Large intestine (tissue), 12 donors: ENCODE results near the gene JMJD8. TPM values are rescaled to one million over a fixed set of nuclear protein-coding genes. Genes with fewer than 3 reads are reported as not detected.
A peak's percentile ranks its signal among the peaks of the same experiment; 100 is the strongest.

Source experiments
- DNase-seq, 2 donors: peaks; one replicate each; pipeline versions ENCODE4 v3.0.0 to v3.0.0-alpha.2; 2013
- H3K27ac ChIP-seq: one replicate; pipeline ENCODE4 v1.5.1; 2013; ENCODE audit warnings: low read length
- H3K27me3 ChIP-seq: 2 replicates; pipeline ENCODE4 v1.6.1; 2013; ENCODE audit warnings: low read length; ENCODE audit not compliant: control insufficient read depth, insufficient read depth
- H3K36me3 ChIP-seq: 2 replicates; pipeline ENCODE4 v1.6.1; 2013; ENCODE audit warnings: low read length; ENCODE audit not compliant: control insufficient read depth, insufficient read depth
- H3K4me1 ChIP-seq: one replicate; pipeline ENCODE4 v1.6.1; 2013; ENCODE audit warnings: low read length; ENCODE audit not compliant: control insufficient read depth, insufficient read depth
- H3K4me3 ChIP-seq: one replicate; pipeline ENCODE4 v1.5.1; 2013; ENCODE audit warnings: low read length
- H3K9me3 ChIP-seq: one replicate; pipeline ENCODE4 v1.6.1; 2013; ENCODE audit warnings: mild to moderate bottlenecking, low read depth, low read length, moderate library complexity; ENCODE audit not compliant: control insufficient read depth
- WGBS: methylation state at CpG from one replicate; pipeline ENCODE4 v1.1.5; 2013; ENCODE audit warnings: low lambda C conversion rate; ENCODE audit not compliant: insufficient coverage; 5-methylcytosine and 5-hydroxymethylcytosine counted together
- long read RNA-seq, 11 donors: transcript quantifications; one replicate each; lab custom pipeline, GENCODE V29; 2026
- polyA plus RNA-seq: library from polyadenylated mRNA; unstranded; fragments of 120-200 nt; gene quantifications from one replicate; pipeline ENCODE4 v1.2.1, GENCODE V29; 2013

JMJD8 gene
- polyA plus RNA-seq: 38.9 TPM
- long read RNA-seq, donor 1, transcript JMJD8-201 (9 exons, 2,038 nt): major isoform, 7 of 9 reads
- long read RNA-seq, donor 1, partial matches to known transcripts: 0 of 9 reads
- long read RNA-seq, donor 1, other reads (novel, unspliced or antisense): 0 of 9 reads
- long read RNA-seq, donor 2, transcript JMJD8-201 (9 exons, 2,038 nt): major isoform, 10 of 12 reads
- long read RNA-seq, donor 2, partial matches to known transcripts: 0 of 12 reads
- long read RNA-seq, donor 2, other reads (novel, unspliced or antisense): 0 of 12 reads
- long read RNA-seq, donor 3: 0 reads
- long read RNA-seq, donor 4, partial matches to known transcripts: 0 of 1 reads
- long read RNA-seq, donor 4, other reads (novel, unspliced or antisense): 0 of 1 reads
- long read RNA-seq, donor 5, partial matches to known transcripts: 0 of 10 reads
- long read RNA-seq, donor 5, other reads (novel, unspliced or antisense): 0 of 10 reads
- long read RNA-seq, donor 6, transcript JMJD8-201 (9 exons, 2,038 nt): major isoform, 11 of 16 reads
- long read RNA-seq, donor 6, partial matches to known transcripts: 0 of 16 reads
- long read RNA-seq, donor 6, other reads (novel, unspliced or antisense): 0 of 16 reads
- long read RNA-seq, donor 7, transcript JMJD8-201 (9 exons, 2,038 nt): major isoform, 6 of 9 reads
- long read RNA-seq, donor 7, partial matches to known transcripts: 0 of 9 reads
- long read RNA-seq, donor 7, other reads (novel, unspliced or antisense): 0 of 9 reads
- long read RNA-seq, donor 8, partial matches to known transcripts: 82 of 89 reads
- long read RNA-seq, donor 8, other reads (novel, unspliced or antisense): 0 of 89 reads
- long read RNA-seq, donor 9, transcript JMJD8-201 (9 exons, 2,038 nt): major isoform, 7 of 10 reads
- long read RNA-seq, donor 9, partial matches to known transcripts: 0 of 10 reads
- long read RNA-seq, donor 9, other reads (novel, unspliced or antisense): 0 of 10 reads
- long read RNA-seq, donor 10, partial matches to known transcripts: 0 of 5 reads
- long read RNA-seq, donor 10, other reads (novel, unspliced or antisense): 0 of 5 reads
- long read RNA-seq, donor 11, partial matches to known transcripts: 0 of 5 reads
- long read RNA-seq, donor 11, other reads (novel, unspliced or antisense): 0 of 5 reads

DNA sequence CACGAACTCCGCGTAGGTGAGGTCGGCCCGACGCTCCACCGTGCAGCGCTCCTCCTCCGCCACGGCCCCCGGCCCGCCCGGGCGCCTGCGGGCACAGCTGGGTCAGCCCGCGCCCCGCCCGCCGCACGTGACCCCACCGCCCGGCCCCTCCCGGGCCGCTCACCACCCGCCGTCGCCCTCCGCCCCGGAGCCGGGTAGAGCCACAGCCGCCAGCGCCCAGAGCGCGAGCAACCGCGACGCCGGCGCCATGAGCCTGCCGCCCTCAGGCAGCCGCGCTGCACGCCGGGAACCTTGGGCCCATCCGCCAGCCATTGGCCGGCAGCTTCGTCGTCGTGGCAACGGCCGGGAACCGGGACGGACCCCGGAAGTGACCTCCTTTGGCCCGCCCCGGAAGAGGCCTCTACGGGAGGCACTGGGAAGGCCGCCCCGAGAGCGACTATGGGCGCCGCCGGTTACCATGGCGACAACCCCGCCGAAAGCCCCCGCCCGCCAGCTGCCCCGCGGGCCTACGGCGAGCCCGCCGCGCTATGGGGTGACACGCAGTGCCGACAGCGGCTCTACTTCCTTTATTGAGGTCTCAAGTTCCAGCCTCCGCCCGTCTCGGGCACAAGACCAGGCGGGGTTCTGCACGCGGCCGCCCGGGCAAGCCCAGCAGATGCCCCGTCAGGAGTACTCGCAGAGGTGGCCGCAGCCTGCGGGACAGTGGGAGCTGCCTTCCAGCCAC is at the start of gene JMJD8:
TSS of gene JMJD8 (minus strand) at position 264 of the 724 bp plus-strand sequence. CDS start at position 249, 15 bp downstream.
- Histone ChIP-seq H3K9me3 (peaks cover 12% of the 10 kb centered on the region), H3K4me1 (peaks cover 32% of the 10 kb centered on the region), H3K27ac (peak within 1 kb of the TSS; percentile 47), H3K27me3 (no peaks in the 10 kb centered on the region), H3K36me3 (peaks cover 38% of the 10 kb centered on the region), H3K4me3 (peak within 1 kb of the TSS; percentile 60)
- no CpG with 5 or more reads among the region's 91 CpGs for WGBS
- DNase-seq: peak; percentile 95 to 96

- no peaks in the 10 kb centered on the region for H3K9me3 ChIP-seq
- H3K4me3 ChIP-seq: no peak overlapping the region
- H3K27me3 ChIP-seq: peaks cover under 1% of the 10 kb centered on the region
- no CpG with 5 or more reads among the region's 34 CpGs for WGBS
- DNase-seq: no peak
- peaks cover under 1% of the 10 kb centered on the region for H3K4me1 ChIP-seq
- peaks cover 74% of the 10 kb centered on the region for H3K36me3 ChIP-seq
- no peak overlapping the region for H3K27ac ChIP-seq
Measured at GRCh38 chr16:733382-734207, 49.5 kb upstream of the JMJD8 start.

GRCh38 chr16:732936-733335 is 48.8 kb upstream of the JMJD8 start:
- DNase-seq: no peak
- H3K27ac ChIP-seq: no peak overlapping the region
- peaks cover 73% of the 10 kb centered on the region for H3K36me3 ChIP-seq
- no peak overlapping the region for H3K4me3 ChIP-seq
- H3K9me3 ChIP-seq: no peaks in the 10 kb centered on the region
- H3K4me1 ChIP-seq: peaks cover 3% of the 10 kb centered on the region
- no CpG with 5 or more reads among the region's 13 CpGs for WGBS
- H3K27me3 ChIP-seq: peaks cover 3% of the 10 kb centered on the region

DNA sequence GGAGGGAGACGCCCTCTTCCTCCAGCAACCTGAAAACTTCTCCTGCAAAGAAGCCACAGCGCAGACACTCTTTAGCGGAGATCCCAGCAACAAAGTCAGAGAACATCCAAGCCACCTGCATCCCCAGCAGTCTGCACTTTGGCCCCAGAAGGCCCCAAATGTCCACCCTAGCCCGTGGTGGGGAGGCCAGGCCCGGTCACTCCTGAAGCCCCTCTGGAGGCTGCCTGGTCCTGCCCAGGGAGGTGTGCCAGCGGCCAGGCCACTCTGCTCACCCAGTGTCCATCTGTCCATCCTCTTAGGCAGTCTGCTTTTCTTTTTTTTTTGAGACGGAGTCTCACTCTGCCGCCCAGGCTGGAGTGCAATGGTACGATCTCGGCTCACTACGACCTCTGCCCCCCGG is 48.2 kb upstream of the JMJD8 start:
- Histone ChIP-seq H3K36me3 (peaks cover 67% of the 10 kb centered on the region), H3K4me1 (peaks cover 8% of the 10 kb centered on the region), H3K9me3 (peaks cover 3% of the 10 kb centered on the region), H3K27me3 (peaks cover 6% of the 10 kb centered on the region), H3K27ac (no peak overlapping the region), H3K4me3 (no peak overlapping the region)
- WGBS: no CpG with 5 or more reads among the region's 12 CpGs
- DNase-seq: no peak

DNA sequence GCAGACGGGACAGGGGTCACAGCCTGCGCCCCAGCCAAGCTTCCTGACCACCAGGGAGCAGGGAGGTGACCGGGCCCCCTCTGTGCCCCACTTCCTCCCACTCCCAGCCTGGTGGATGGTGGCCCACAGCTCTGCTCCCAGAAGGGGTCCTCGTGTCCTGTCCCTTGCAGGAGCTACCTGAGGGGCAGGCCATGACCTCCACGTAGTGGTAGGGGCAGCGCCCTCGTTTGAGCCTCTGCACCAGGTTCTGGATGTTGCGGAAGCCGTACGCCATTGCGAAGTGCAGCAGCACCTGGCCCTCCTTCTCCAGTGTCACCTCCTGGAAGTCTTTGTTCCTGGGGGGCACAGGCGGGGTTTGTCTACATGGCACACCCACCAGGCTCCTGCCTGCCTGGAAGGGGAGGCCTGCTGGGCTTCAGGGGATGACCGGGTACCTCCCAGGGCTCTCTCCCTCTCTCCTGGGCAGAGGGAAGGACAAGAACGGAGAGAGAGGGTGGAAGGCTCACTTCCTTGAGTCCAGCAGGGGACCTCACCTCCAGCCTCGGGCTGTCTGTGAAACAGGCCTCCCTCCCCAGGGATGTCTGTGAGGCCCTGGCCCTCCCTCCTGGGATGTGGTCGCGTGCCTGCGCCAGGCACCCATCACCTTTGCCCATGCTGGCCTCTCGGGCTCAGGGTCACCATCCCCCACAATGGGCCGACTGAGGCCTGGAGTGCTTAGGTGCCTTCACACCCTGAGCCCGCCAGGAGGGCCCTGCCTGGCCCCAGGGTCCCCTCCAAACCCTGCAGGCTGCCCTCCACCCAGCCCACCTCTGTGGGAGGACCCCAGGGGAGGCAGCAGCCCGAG is 46.8 kb upstream of the JMJD8 start:
- Histone ChIP-seq H3K4me1 (peaks cover 14% of the 10 kb centered on the region), H3K27me3 (peaks cover 17% of the 10 kb centered on the region), H3K27ac (no peak overlapping the region), H3K9me3 (peaks cover 7% of the 10 kb centered on the region), H3K4me3 (no peak overlapping the region), H3K36me3 (peaks cover 53% of the 10 kb centered on the region)
- no peak for DNase-seq
- no CpG with 5 or more reads among the region's 22 CpGs for WGBS

DNA sequence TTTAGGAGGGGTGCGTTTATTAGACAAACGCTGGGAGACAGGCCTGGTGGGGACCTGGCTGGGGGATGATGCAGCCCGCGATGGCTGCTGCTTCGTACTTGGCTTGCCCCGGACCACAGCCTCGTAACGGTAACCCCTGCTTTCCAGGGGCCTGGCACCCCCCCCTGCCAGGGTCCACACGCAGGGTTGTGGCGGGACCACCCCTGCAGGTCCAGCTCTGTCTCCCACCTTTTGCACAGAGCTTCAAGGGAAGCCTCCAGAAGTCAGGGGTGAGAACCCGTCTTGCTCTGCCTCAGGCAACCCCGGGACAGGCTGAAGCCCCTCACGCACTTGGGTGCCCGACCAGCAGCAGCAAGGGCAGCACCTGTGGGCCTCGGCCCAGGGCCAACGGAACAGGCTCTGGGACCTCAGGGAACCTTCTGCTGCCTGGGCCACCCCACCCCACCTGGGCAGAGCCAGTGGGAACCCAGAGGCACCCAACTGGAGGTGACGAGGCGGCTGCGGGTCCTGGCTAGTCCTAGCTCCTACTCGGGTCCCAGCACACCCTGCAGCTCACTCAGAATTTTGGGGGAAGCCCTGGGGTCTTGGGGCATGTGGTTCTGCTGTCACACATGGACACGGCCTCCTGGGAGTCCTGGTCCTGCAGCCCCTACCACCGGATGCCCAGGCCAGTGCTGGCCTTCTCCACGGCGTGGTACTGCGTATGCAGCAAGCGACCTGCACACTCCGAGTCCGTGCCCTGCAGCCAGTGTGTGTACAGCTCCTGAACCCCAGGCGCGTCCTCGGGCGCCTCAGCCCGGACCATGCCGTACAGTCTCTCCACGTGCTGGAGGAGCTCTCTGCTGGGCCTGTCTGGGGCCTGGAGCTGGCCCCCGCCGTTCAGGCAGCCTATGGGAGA is 45.9 kb upstream of the JMJD8 start:
- H3K9me3 ChIP-seq: peaks cover 7% of the 10 kb centered on the region
- H3K4me1 ChIP-seq: peaks cover 14% of the 10 kb centered on the region
- H3K27ac ChIP-seq: no peak overlapping the region
- H3K4me3 ChIP-seq: no peak overlapping the region
- no CpG with 5 or more reads among the region's 37 CpGs for WGBS
- H3K36me3 ChIP-seq: peaks cover 46% of the 10 kb centered on the region
- peaks cover 21% of the 10 kb centered on the region for H3K27me3 ChIP-seq
- DNase-seq: no peak

DNA sequence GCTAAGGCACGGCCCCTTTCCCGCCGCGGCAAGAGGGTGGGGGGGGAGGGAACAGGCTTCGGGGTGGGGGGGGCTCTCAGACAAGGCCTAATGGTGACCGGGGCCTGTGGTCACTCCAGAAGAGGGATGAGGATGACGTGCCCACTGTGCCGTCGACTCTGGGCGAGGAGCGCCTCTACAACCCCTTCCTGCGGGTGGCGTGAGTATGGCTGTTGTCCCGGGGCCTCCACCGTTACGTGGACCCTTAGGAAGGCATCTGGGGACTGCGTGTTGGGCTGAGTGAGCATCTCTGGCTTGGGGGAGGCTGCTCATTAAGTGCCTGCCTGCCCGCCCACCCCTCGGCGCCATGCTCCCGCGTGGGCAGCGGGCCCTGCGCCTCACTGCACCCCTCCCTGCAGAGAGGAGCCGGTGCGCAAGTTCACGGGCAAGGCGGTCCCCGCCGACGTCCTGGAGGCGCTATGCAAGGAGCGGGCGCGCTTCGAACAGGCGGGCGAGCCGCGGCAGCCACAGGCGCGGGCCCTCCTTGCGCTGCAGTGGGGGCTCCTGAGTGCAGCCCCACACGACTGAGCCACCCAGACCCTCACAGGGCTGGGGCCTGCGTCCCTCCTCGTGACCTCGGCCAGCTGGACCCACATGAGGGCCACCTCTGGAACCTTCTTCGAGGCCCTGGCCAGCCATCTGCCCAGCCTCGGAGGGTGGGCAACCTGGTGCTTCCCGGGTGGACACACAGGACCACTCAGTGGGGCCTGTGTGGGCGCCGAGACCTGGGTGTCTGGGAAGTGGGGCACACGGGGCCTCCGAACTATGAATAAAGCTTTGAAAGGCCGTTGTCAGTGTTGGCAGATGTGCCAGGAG is 45.0 kb upstream of the JMJD8 start:
- Histone ChIP-seq H3K27me3 (peaks cover 21% of the 10 kb centered on the region), H3K27ac (no peak overlapping the region), H3K9me3 (peaks cover 7% of the 10 kb centered on the region), H3K4me3 (no peak overlapping the region), H3K36me3 (peaks cover 38% of the 10 kb centered on the region), H3K4me1 (peaks cover 14% of the 10 kb centered on the region)
- no peak for DNase-seq
- 90% methylated on average over 2 of the region's 55 CpGs for WGBS
